IPS DF 19.7 (cell line): ENCODE measurements around the gene SELP.
"Not testable (repeated sequence)": the region's sequence is repeated elsewhere in the genome, so short reads cannot be mapped to it uniquely, and the experiment has no call there.

Experiments used
- DNase-seq: peaks from one replicate; pipeline ENCODE4 v3.0.0-alpha.2; 2013; ENCODE audit warnings: low read depth, low spot score

Gene SELP

DNA sequence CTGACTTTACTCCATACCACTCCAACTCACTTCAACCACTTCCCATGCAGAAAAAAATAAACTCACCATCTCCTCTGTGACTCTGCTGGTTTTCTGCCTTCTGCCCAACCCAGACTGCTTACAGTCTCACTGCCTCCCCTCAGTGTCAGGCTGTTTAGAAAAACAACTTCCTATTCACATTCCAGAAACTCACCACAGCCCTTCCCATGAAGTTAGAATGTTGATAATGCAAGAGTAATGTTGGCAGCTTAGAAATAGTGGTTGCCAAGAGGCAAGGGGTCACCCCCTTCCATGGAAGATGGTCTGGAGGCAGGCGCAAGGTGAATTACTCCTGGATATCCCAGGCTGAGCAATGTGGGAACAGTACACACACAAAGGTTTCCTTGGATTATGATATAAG is at the start of gene SELP:
TSS of gene SELP (minus strand) at position 119 of the 400 bp plus-strand sequence. CDS start at position 69, 50 bp downstream.
- DNase-seq = no peak

DNA sequence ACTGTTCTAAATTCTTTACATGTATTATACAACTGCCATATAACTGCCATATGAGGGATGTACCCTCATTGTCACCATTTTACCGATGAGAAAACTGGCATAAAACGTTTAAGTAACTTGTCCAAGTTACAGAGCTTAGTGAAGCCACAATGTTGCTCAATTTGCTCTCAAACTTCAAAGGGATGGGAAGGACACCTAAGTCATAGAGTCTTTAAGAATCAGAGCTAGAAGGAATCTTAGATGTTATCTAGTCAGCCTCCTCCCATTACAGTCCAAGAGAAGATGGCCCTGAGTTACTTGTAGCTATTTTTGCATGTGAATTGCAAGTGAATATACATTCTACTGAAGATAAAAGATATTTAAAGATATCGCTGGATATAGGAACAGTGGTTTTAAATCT is 49.8 kb upstream of the SELP start:
- no peak for DNase-seq

DNA sequence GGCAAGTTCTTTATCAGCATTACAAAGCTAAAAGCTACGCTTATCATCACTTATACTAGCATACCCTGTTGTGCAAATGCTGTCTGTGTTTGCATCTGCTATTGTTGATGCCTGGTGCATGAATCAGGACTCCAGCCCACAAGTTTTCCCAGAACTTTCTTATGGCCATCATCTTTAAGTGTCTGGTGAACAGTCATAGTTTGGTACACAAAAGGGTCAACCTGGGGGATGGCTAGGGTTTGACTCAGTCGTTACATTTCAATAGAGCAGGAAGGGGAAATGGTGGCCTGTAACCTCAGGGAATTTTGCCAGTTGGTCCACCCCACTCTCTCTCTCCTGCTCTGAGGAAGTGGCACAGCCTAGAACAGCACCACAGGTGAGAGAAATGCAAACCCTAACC is 46.1 kb upstream of the SELP start:
- DNase-seq = no peak

DNA sequence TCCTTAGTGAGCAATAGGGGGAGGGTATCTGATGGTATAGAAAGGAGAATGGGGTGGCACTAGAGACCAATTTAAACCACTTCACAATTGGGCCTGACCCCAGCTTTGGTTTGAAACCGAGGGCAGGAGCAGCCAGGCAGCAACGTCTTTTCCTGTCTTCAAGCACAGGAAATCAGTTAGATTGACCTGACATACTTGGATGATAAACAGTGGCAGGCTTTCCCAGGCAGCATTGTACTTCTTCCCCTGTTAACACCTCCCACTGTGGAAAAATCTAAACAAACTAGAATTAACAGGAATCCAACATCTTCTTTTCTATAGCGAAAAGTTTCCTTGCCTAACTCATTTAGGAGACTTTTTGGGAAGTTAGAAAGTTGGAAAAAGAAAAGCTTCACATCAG is 40.9 kb upstream of the SELP start:
- no peak for DNase-seq

DNA sequence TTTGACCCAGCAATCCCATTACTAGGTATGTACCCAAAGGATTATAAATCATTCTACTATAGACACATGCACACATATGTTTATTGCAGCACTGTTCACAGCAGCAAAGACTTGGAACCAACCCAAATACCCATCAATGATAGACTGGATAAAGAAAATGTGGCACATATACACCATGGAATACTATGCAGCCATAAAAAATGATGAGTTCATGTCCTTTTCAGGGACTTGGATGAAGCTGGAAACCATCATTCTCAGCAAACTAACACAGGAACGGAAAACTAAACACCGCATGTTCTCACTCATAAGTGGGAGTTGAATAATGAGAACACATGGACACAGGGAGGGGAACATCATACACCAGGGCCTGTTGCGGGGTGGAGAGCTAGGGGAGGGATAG is 40.3 kb upstream of the SELP start:
- DNase-seq = not testable (repeated sequence)

DNA sequence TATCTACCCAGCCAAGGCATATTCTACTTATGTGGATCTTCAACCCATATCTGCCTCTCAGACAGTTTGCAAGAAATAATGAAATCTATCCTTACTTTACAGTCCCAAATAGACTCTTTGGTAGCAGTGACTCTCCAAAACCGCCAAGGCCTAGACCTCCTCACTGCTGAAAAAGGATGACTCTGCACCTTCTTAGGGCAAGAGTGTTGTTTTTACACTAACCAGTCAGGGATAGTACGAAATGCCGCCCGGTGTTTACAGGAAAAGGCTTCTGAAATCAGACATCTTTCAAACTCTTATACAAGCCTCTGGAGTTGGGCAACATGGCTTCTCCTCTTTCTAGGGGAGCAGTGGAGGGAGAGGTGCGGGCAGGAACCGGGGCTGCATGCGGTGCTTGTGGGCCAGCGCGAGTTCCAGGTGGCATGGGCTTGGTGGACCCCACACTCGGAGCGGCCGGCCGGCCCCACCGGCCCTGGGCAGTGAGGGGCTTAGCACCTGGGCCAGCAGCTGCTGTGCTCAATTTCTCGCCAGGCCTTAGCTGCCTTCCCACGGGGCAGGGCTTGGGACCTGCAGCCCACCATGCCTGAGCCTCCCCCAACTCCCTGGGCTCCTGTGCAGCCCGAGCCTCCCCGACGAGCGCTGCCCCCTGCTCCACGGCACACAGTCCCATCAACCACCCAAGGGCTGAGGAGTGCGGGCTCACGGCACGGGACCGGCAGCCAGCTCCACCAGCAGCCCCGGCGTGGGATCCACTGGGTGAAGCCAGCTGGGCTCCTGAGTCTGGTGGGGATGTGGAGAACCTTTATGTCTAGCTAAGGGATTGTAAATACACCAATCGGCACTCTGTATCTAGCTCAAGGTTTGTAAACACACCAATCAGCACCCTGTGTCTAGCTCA is 38.0 kb upstream of the SELP start:
- not testable (repeated sequence) for DNase-seq

DNA sequence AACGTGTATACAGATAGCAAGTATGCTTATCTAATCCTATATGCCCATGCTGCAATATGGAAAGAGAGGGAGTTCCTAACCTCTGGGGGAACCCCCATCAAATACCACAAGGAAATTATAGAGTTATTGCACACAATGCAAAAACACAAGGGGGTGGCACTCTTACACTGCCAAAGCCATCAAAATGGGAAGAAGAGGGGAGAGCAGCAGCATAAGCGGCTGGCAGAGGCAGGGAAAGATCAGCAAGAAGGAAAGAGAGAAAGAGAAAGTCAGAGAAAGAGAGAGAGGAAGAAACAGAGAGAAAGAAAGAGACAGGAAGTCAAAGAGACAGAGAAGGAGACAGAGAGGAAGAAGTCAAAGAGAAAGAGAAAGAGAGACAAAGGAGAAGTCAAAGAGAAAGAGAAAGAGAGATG is 37.3 kb upstream of the SELP start:
- DNase-seq = not testable (repeated sequence)

DNA sequence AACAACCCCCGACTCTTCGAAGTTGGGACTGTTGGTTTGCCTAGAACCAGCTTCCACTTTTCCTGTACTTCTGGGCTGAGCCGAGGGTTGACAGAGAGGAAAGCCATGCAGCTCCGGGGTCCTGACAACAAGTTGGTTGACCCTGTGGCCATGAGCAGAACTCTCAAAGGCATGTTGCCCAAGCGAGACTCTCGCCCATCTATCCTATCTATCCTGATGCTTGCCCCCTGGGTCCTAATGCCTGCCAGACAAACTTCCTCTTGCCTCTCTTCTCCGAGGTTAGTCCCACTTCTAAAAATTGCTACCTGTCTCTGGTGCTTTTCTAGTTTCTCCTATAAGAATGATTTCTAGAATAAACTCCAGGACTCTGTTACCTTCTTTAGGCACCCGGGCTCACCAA is 32.8 kb upstream of the SELP start:
- DNase-seq = not testable (repeated sequence)

DNA sequence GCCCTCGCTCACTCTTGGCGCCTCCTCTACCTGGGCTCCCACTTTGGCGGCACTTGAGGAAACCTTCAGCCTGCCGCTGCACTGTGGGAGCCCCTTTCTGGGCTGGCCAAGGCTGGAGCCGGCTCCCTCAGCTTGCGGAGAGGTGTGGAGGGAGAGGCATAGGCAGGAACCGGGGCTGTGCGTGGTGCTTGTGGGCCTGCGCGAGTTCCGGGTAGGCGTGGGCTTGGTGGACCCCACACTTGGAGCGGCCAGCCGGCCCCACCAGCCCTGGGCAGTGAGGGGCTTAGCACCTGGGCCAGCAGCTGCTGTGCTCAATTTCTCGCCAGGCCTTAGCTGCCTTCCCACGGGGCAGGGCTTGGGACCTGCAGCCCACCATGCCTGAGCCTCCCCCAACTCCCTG is 31.1 kb upstream of the SELP start:
- DNase-seq = not testable (repeated sequence)

DNA sequence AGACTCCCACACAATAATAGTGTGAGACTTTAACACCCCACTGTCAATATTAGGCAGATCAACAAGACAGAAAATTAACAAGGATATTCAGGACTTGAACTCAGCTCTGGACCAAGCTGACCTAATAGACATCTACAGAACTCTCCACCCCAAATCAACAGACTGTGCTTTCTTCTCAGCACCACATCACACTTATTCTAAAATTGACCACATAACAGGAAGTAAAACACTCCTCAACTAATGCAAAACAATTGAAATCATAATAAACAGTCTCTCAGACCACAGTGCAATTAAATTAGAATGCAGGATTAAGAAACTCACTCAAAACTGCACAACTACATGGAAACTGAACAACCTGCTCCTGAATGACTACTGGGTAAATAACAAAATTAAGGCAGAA is 28.9 kb upstream of the SELP start:
- DNase-seq = not testable (repeated sequence)

DNA sequence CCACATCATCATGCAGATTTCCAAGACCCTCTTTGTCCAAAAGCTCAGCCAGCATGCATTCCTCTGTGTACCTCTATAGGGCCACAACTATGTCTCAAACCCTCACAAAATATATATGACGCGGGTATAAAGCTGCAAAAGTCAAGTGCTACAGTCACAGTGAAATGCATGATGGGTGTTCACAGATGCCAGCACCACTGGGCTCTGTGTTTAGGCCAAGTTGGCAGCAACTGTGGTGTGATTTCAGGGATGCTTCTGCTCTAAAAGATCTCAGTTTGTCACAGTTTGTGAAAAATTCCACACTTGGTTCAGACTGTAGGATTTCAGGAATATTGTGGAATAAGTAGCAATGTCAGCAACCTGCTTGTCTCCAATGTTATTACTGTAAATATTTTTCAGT is 23.9 kb upstream of the SELP start:
- DNase-seq = no peak

DNA sequence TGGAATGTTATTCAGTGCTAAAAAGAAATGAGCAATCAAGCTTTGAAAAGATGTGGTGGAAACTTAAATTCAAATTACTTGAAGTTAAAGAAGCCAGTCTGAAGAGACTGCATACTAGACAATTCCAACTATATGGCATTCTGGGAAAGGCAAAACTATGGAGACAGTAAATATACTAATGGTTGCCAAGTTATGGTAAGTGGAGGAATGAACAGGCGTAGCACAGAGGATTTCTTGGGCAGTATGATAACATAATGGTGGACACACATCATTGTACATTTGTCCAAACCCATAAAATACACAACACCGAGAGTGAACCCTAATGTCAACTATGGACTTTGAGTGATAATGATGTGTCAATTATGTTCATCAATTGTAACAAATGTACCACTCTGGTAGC is 21.1 kb upstream of the SELP start:
- no peak for DNase-seq

DNA sequence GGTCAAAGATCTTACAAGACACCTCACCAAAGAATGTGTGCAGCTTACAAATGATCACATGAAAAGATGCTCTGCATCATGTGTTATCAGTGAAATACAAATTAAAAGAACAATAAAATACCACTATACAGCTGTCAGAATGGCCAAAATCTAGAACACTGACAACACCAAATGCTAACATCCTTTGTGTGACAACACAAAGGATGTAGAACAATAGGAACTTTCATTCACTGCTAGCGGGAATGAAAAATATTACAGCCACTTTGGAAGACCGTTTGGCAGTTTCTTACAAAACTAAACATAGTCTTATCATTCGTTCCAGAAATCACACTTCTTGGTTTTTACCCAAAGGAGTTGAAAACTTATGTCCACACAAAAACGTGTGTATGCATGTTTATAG is 20.6 kb upstream of the SELP start:
- DNase-seq = no peak

DNA sequence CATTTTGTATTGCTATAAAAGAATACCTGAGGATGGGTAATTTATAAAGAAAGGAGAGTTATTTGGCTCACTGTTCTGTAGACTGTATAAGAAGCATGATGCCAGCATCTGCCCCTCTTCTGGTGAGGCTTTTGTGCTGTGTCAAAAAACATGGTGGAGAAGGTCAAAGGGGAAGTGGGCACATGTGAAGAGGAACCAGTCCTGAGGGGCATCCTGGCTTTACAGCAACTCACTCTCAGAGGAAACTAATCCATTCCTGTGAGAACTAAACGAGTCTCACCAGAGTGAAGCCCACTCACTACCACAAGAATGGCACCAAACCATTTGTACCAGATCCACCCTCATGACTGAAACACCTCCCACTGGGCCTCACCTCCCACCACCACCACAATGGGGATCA is 18.8 kb upstream of the SELP start:
- DNase-seq = no peak

DNA sequence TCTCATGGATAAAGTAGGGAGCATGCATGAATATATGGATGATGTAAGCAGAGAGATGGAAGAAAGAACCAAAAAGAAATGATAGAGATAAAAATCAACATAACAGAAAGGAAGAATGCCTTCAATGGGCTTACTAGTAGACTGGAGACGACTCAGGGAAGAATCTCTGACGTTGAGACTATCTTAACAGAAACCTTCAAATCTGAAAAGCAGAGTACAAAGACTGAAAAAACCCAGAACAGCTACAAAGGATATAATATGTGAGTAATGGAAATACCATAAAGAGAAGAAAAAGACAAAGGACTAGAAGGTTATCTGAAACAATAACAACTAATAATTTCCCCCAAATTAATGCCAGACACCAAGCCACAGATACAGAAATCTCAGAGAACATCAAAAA is 18.3 kb upstream of the SELP start:
- DNase-seq = no peak

DNA sequence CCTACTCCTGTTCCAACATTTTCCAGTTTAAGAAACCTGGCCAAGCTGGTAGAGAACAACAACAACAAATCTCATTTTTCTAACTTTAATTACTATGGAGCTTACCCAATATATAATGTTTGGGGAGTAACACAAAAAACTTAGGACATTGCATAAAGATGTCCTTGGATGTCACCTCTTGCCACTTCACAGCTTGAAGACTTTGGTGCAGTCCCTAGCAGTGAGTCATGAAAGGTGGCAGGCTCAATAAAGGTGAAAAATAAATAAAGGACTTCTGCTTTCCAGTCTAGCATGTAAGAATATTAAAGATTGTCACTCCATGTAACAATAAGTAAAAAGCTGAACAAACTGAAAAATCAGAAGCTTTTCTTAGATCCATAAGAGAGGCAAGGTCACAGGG is 17.6 kb upstream of the SELP start:
- DNase-seq = no peak

DNA sequence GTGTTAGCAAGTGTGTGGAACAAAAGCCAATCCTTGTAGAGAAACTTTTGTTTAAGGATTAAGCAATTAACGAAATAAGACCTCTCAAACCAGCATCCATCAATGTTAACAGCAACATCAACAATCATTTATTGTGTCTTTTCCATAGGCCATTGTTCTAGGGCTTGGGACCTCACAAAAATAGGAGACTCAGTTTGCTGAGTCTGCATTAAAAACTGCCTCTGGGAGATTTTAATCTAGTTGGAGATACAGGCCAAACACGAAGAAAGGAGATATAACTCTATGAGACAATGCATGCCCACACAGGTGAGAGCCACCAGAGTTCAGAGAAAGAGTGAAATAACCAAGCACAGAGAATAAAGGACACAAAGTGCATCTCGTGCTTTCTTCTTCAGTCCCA is 14.4 kb upstream of the SELP start:
- DNase-seq = no peak

DNA sequence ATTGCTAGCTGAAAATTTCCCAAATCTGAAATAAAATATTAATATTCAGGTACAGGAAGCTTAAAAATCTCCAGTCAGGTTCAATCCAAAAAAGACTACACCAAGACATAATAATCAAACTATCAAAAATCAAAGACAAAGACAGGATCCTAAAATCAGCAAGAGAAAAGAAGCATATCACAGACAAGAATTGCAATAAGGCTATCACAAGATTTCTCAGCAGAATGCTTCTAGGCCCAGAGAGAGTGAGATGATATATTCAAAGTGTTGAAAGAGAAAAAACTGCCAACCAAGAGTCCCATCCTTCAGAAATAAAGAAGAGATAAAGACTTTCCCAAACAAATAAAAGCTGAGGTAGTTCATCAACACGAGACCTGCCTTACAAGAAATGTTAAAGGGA is 5.0 kb upstream of the SELP start:
- no peak for DNase-seq

DNA sequence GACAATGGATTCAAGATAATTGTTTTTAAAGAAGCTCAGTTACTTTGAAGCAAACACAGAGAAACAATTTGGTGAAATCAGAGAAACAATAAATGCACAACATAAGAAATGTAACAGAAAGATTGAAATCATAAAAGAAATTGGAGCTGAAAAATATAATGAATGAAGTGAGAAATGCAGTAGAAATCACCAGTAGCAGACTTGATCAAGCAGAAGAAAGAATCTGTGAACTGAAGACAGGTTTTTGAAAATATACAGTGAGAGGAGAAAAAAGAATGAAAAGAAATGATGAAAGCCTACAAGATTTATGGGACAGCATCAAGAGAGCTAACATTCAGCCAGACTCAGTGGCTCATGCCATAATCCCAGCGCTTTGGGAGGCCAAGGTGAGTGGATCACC is 4.2 kb upstream of the SELP start:
- no peak for DNase-seq

DNA sequence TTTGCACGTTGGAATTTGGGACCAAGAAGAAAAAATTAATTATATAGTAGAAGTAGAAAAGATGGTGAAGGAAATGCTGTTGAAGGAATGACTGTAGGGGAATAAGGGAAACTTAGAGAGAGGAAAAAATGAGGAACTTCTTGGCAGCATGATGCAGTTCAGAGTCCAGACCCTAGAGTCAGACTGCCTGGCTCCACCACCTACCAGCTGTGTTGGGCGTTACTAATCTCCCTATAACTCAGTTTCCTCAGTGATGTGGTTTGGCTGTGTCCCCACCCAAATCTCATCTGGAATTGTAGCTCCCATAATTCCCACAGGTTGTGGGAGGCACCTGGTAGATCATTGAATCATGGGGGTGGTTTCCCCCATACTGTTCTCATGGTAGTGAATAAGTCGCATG is 1.3 kb upstream of the SELP start:
- no peak for DNase-seq

DNA sequence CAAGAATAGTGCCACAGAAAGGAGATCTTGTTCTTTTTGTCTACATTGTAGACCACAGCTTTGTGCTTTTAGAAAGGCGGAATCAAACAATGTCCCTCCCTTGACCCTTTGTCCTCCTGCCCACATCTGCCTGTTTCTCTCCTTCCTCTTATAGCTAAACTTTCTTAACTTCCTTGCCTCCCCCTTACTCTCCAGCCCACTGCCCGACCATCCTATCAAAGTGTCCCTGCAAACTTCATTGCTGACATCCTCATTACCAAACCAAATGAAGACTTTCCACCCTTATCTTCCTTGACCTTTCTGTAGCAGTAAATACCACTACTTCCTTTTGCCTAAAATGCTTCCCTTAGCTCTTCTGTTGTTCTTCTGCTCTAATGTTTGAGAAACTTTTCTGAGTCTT is 5.0 kb downstream of the SELP start:
- no peak for DNase-seq

DNA sequence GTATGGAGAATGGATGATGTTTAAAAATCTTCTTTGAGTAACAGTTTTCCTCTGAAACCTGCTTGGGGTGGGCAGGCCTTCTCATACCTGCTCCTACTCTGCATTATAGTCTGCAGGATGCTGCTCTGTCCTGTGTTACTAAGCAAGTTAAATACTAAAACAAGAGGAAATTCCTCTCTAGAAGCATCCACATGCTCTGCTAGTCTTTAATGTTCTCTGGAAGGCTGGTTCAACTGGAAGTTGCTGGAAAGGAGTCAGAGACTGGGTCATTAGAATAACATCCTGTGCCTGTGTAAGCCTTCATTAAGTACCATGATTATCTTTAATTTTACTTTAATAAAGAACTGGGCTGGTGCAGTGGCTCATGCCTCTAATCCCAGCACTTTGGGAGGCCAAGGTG is 5.8 kb downstream of the SELP start:
- no peak for DNase-seq

DNA sequence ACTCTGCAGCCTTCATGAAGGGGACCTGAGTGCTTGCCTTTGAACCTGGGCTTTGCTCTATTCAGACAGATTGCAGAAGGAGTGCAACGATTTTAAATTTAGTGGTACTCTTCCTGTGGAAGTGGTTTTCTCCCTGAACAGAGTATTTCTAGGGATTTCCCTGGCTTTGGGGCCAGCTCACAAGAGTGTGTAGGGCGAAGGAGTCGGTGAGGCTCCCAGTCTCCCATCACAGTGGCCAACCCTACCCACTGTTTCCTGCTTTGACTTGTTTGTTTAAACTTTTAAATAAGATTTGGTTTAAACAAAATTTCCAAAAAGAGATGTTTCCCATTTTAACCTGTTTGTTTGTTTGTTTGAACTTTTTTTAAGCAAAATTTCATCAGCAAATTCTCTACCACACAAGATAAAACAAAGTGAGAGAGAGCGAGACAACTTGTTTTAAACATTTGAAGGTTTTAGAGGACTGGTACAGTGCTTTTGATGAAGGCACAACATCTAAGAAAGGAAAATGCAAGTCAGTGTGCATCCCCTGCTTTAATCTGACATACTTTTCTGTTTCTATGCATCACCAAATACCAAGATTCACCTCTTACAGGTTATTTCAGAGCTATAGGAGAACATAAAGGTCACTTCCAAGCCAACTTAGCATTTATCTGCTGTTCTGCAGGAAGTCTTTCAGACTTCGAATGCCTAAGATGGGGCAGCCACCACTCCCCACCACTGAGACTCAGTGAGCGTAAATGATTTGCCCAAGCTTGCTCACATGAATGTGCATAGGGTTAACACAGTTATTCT is 6.6 kb downstream of the SELP start:
- no peak for DNase-seq
